BE2C (cell line): ENCODE results near the gene YKT6.

Experiments used
- DNase-seq: peaks from one replicate; pipeline ENCODE4 v3.0.0-alpha.2; 2020
- H3K27me3 ChIP-seq: fragments of 250-450 bp; sonication (Bioruptor Pico); 2 replicates; pipeline ENCODE4 v1.5.1; 2020; ENCODE audit warnings: mild to moderate bottlenecking
- H3K36me3 ChIP-seq: fragments of 250-450 bp; sonication (Bioruptor Pico); 2 replicates; pipeline ENCODE4 v1.5.1; 2020; ENCODE audit warnings: mild to moderate bottlenecking
- H3K4me1 ChIP-seq: fragments of 250-450 bp; sonication (Bioruptor Pico); 2 replicates; pipeline ENCODE4 v1.5.1; 2020
- H3K4me3 ChIP-seq: 2 replicates; pipeline ENCODE4 v1.5.1; 2011; ENCODE audit warnings: low read depth, low read length
- H3K9me3 ChIP-seq: fragments of 250-450 bp; sonication (Bioruptor Pico); 2 replicates; pipeline ENCODE4 v1.5.1; 2020
- CTCF ChIP-seq: IDR thresholded peaks from 2 replicates; pipeline ENCODE4 v1.5.1; 2012; ENCODE audit warnings: mild to moderate bottlenecking, low read depth, low read length

The YKT6 gene

GRCh38 chr7:44251881-44252280 lies 51.1 kb downstream of the YKT6 start:
- no peaks in the 10 kb centered on the region for H3K36me3 ChIP-seq
- no peaks in the 10 kb centered on the region for H3K9me3 ChIP-seq
- no peak overlapping the region for H3K4me3 ChIP-seq
- H3K27me3 ChIP-seq = no peaks in the 10 kb centered on the region
- no peak for DNase-seq
- H3K4me1 ChIP-seq = no peaks in the 10 kb centered on the region
- no peak for TF ChIP-seq CTCF

GRCh38 chr7:44256459-44256858 lies 55.7 kb downstream of the YKT6 start:
- H3K9me3 ChIP-seq = no peaks in the 10 kb centered on the region
- no peak for TF ChIP-seq CTCF
- no peaks in the 10 kb centered on the region for H3K36me3 ChIP-seq
- no peak overlapping the region for H3K4me3 ChIP-seq
- DNase-seq = no peak
- peaks cover 8% of the 10 kb centered on the region for H3K4me1 ChIP-seq
- H3K27me3 ChIP-seq = no peaks in the 10 kb centered on the region

- no peaks in the 10 kb centered on the region for H3K9me3 ChIP-seq
- DNase-seq = no peak
- H3K4me1 ChIP-seq = peaks cover 8% of the 10 kb centered on the region
- H3K36me3 ChIP-seq = no peaks in the 10 kb centered on the region
- no peak for TF ChIP-seq CTCF
- no peaks in the 10 kb centered on the region for H3K27me3 ChIP-seq
- H3K4me3 ChIP-seq = no peak overlapping the region
These were observed 56.4 kb downstream of the YKT6 start for GRCh38 chr7:44257213-44257612.

GRCh38 chr7:44257618-44258422 lies 57.0 kb downstream of the YKT6 start:
- H3K9me3 ChIP-seq = no peaks in the 10 kb centered on the region
- peak; percentile 74 for DNase-seq
- H3K4me3 ChIP-seq = no peak overlapping the region
- no peak for TF ChIP-seq CTCF
- peaks cover 8% of the 10 kb centered on the region for H3K4me1 ChIP-seq
- H3K36me3 ChIP-seq = no peaks in the 10 kb centered on the region
- no peaks in the 10 kb centered on the region for H3K27me3 ChIP-seq

GRCh38 chr7:44258423-44258760 lies 57.6 kb downstream of the YKT6 start:
- no peaks in the 10 kb centered on the region for H3K27me3 ChIP-seq
- TF ChIP-seq CTCF = no peak

GRCh38 chr7:44258865-44259546 lies 58.2 kb downstream of the YKT6 start:
- no peak for DNase-seq
- no peaks in the 10 kb centered on the region for H3K27me3 ChIP-seq
- peaks cover 8% of the 10 kb centered on the region for H3K4me1 ChIP-seq
- no peaks in the 10 kb centered on the region for H3K9me3 ChIP-seq
- TF ChIP-seq CTCF = no peak
- no peaks in the 10 kb centered on the region for H3K36me3 ChIP-seq
- no peak overlapping the region for H3K4me3 ChIP-seq

More at GRCh38 chr7:44258423-44258760, 57.6 kb downstream of the YKT6 start:
- no peak overlapping the region for H3K4me3 ChIP-seq
- no peaks in the 10 kb centered on the region for H3K9me3 ChIP-seq
- H3K4me1 ChIP-seq = peaks cover 8% of the 10 kb centered on the region
- H3K36me3 ChIP-seq = no peaks in the 10 kb centered on the region
- DNase-seq = no peak
